C4-2B (cell line): ENCODE measurements around the gene PARD3.

ENCODE experiments used
- H3K27ac ChIP-seq: fragments of 450-650 bp; 2 replicates; pipeline ENCODE4 v1.5.1; 2017
- ZFX ChIP-seq: fragments of 450-650 bp; IDR thresholded peaks from 2 replicates; pipeline ENCODE4 v1.6.1; 2017
- TF ChIP-seq, protein P1 (sequence below): fragments of 450-650 bp; conservative IDR thresholded peaks from 2 replicates; pipeline ENCODE4 v1.5.1; 2017; ENCODE audit warnings: mild to moderate bottlenecking

PARD3 gene

DNA sequence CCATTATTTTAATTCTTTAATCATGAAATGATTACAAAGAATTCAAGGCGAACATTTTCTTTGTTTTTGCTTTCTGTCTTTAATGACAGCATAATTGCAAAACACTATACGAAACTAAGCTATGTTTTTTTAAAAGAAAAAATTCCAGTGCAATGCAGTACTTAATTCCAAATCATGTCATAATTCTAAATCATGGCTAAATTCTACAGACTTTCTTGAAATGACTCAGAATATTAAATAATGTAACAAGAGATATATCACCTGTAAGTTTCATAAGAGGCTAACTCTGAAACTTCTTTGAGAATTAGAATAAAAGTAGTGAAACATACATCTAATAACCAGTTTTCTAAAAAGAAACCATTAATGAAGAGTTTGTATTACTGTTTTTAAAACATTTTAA lies 671.6 kb downstream of the PARD3 start:
- no peak overlapping the region for H3K27ac ChIP-seq
- TF ChIP-seq, protein P1, sequence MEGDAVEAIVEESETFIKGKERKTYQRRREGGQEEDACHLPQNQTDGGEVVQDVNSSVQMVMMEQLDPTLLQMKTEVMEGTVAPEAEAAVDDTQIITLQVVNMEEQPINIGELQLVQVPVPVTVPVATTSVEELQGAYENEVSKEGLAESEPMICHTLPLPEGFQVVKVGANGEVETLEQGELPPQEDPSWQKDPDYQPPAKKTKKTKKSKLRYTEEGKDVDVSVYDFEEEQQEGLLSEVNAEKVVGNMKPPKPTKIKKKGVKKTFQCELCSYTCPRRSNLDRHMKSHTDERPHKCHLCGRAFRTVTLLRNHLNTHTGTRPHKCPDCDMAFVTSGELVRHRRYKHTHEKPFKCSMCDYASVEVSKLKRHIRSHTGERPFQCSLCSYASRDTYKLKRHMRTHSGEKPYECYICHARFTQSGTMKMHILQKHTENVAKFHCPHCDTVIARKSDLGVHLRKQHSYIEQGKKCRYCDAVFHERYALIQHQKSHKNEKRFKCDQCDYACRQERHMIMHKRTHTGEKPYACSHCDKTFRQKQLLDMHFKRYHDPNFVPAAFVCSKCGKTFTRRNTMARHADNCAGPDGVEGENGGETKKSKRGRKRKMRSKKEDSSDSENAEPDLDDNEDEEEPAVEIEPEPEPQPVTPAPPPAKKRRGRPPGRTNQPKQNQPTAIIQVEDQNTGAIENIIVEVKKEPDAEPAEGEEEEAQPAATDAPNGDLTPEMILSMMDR = no peak
- no peak for TF ChIP-seq ZFX

DNA sequence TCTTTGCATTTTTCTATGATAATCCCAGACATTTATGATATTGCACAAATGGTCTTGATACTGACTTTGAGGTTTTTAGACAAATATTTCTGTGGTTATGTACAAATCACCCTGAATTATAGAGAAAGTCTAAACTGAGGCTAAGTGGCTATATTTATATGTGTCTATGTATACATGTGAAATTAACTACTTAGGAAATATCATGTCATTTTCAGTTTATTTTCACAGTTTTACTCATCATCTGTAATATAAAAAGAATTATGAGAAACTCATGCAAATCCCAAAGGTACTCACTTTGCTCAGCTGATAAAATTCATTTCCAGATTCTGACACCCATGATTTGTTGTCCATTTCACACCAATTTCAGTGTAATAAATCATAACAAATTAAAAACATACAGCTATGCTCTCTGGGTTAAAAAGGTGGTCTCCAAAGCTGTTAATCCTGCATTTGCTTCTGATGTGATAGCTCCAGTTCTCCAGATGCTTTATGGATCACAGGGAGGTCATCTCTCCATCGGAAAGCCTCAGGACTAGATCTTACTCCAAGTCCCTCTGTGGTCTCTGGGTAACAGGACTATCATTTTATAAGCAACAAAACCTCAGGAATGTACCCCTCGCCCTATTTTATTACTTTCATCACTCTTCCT lies 673.9 kb downstream of the PARD3 start:
- H3K27ac ChIP-seq = no peak overlapping the region
- no peak for TF ChIP-seq ZFX
- TF ChIP-seq, protein P1 = no peak

DNA sequence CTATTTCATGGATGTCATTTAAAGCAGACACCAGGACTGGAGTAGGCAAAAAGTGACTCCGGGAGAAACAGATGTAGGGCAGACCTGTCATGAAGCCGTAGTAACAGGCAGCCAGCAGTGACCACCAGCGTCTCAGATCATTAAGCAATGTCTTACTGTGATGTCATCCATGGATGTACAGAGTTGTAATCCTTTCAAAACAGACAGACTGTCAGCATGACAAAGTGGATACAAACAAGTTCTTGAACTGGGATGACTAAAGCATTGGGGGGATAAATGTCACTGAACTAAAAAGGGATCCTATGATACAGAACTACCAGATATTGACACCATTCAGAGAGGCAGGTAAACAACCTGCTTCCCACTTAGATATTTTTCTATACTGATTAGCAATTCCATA lies 675.5 kb downstream of the PARD3 start:
- TF ChIP-seq ZFX = no peak
- no peak overlapping the region for H3K27ac ChIP-seq

DNA sequence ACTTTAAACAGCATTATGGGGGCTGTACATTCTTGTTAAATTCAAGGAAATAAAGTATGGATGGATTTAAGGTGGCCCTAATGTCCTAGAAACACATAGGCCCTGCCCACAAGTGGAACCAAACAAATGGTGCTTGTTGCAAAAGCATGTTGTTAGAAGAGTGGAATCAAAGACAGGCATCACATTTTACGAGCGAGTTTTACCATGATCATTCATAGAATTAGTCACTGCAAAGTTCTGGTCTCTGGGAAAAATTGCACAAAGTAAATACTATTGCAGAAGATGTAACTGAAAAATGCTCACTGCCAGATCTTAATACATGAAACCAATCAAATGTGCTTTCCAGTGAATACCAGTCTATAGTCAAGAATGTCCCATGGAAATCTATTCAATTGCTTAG lies 677.1 kb downstream of the PARD3 start:
- H3K27ac ChIP-seq = no peak overlapping the region; the same call in 1 of the 2 replicates
- TF ChIP-seq ZFX = no peak
- TF ChIP-seq, protein P1 = no peak

DNA sequence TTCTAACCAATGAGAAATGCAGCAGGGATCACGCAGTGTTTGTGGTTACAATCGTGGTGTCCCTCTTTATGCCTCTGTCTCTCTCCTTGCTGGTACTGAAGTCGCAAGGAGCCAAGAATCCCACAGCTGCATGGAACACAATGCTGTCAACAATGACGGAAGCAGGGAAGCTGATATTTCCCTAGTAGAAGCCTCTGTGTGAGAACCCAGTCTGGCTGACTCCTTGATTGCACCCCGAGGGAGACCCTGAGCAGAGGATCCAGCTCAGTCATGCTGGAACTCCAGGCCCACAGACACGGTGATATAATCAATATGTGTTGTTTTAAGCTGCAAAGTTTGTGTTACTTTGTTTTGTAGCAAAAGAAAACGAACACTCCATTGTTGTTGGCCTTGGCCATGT lies 677.9 kb downstream of the PARD3 start:
- TF ChIP-seq, protein P1 = no peak
- TF ChIP-seq ZFX = no peak
- H3K27ac ChIP-seq = no peak overlapping the region

DNA sequence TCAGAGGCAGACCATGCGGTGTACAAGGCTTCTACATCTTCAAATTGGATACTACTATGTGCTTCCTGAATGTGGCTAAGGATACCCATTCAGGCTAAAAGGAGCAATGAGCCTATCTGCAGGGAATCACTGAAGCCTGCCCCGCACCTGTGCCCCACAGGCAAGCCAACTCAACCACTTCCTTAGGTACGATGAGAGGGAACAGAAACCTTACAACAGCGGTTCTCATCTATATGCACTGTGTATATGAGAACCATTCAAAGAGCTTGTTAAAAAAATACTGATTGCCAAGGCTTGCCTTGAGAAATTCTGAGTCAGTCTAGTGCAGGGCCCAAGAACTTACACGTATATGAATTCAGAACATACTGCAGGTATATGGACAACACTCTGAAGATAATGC lies 679.6 kb downstream of the PARD3 start:
- H3K27ac ChIP-seq = no peak overlapping the region
- TF ChIP-seq, protein P1 = no peak
- TF ChIP-seq ZFX = no peak

DNA sequence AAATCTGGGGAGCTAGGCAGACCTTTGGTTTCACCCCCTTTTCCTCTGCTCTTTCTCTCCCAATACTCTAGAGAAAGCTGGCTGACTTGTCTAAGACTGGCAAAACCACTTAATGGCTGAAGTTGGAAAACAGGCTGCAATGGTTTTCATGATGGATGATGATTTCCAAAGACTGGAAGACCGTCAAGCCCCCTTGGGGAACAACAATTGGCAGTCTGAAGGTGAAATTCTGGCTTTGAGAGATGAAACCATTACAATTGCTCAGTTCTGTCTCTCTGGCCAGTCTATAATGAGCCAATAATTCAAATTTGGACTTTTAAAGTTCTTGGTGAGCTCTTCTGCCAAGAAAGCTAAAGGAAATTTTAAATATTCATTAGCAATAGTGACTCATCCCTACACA lies 680.5 kb downstream of the PARD3 start:
- TF ChIP-seq ZFX = no peak
- TF ChIP-seq, protein P1 = no peak
- H3K27ac ChIP-seq = no peak overlapping the region

DNA sequence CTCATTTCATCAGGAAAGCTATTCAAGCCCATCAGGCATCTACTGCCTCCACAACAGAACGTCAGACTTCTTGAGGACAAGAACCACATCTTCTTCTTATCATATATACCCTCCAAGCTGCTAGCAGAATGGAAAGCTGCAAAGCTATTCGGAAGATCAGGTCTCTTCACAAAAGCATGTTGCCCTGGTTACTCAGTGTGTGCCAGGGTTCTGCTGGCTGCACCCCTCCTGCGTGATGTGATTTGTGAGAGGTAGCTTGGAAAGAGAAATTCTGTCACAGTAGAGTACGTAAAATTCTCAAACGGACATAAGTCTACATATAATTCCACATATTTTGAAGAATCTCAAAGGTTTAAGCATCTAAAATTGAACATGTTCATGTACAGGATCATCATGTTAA lies 681.7 kb downstream of the PARD3 start:
- no peak overlapping the region for H3K27ac ChIP-seq
- TF ChIP-seq, protein P1 = no peak
- no peak for TF ChIP-seq ZFX
